Measurements from ENCODE around the gene PAX4. TPM values are rescaled to one million over a fixed set of nuclear protein-coding genes. Genes with fewer than 3 reads are reported as not detected.
A peak's percentile ranks its signal among the peaks of the same experiment; 100 is the strongest.

PAX4 gene
- total and polyA plus RNA-seq, 9 of the 15 experiments (the other 6 are each of a cell fraction or from before 2014, with no cell fraction given) = not detected

DNA sequence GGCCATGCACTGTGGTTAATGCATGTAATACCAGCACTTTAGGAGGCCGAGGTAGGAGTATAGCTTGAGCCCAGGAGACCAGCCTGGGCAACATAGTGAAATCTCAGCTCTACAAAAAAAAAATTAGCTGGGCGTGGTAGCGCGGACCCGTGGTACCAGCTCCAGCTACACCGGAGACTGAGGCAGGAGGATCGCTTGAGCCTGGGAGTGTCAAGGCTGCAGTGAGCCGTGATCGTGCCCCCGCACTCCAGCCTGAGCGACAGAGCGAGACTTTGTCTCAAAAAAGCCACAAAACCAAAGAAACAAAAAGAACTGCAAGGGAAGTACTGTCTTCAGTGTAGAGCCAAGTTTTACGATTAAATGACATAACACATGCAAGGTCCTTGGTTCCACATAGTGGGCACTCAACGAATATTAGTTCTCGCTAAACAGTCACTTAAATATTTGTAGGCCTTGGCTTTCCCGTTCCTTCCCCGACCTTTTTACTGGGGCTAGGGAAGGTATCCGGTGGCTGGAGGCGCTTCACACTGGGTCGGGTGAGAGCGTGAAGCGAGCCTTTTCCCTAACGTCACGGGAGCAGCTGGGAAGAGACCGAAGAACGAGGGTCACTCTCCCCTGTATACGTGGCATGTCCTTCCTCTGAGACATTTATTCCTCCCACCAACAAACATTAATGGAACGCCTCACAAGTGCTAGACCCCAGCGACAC, 33.1 kb upstream of the PAX4 start (continued):
- TF ChIP-seq, protein P1, sequence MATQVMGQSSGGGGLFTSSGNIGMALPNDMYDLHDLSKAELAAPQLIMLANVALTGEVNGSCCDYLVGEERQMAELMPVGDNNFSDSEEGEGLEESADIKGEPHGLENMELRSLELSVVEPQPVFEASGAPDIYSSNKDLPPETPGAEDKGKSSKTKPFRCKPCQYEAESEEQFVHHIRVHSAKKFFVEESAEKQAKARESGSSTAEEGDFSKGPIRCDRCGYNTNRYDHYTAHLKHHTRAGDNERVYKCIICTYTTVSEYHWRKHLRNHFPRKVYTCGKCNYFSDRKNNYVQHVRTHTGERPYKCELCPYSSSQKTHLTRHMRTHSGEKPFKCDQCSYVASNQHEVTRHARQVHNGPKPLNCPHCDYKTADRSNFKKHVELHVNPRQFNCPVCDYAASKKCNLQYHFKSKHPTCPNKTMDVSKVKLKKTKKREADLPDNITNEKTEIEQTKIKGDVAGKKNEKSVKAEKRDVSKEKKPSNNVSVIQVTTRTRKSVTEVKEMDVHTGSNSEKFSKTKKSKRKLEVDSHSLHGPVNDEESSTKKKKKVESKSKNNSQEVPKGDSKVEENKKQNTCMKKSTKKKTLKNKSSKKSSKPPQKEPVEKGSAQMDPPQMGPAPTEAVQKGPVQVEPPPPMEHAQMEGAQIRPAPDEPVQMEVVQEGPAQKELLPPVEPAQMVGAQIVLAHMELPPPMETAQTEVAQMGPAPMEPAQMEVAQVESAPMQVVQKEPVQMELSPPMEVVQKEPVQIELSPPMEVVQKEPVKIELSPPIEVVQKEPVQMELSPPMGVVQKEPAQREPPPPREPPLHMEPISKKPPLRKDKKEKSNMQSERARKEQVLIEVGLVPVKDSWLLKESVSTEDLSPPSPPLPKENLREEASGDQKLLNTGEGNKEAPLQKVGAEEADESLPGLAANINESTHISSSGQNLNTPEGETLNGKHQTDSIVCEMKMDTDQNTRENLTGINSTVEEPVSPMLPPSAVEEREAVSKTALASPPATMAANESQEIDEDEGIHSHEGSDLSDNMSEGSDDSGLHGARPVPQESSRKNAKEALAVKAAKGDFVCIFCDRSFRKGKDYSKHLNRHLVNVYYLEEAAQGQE (IDR thresholded peaks at IDR 0.05; ENCODE audit: borderline replicate concordance) = no peak
- TF ChIP-seq, protein P1 (CRISPR knock-in tag; IDR thresholded peaks at IDR 0.05; ENCODE audit: low read depth) = no peak
- TF ChIP-seq ARID2 (IDR thresholded peaks at IDR 0.05) (no peak), ZKSCAN8 (CRISPR knock-in tag; IDR thresholded peaks at IDR 0.05) (0 out of 2 replicates have a peak, but pooled peaks have one; percentile 43), GTF2F1 (IDR thresholded peaks at IDR 0.05; ENCODE audit: low read depth, low read length) (no peak), CHCHD3 (CRISPR knock-in tag; IDR thresholded peaks at IDR 0.05) (no peak), ZC3H11A (IDR thresholded peaks at IDR 0.05; ENCODE audit: low read depth, low read length) (0 out of 2 replicates have a peak, but pooled peaks have one; percentile 20), ZNF707 (CRISPR knock-in tag; conservative IDR thresholded peaks at IDR 0.05) (0 out of 2 replicates have a peak, but pooled peaks have one; percentile 42), FOXO4 (CRISPR knock-in tag; IDR thresholded peaks at IDR 0.05) (peak; percentile 64; the same call in 1 of the 2 replicates), ZFP36 (IDR thresholded peaks at IDR 0.05; ENCODE audit: low read depth, low read length, partially characterized antibody) (no peak), CEBPG (CRISPR knock-in tag; IDR thresholded peaks at IDR 0.05) (peak; percentile 53; the same call in 1 of the 2 replicates), CEBPG (tag; conservative IDR thresholded peaks at IDR 0.05 in 1 of 2, IDR thresholded peaks at IDR 0.05 in 1 of 2) (peak in 1 of 2 experiments; percentile 7; a peak in 2 of 4 replicates)
- TF ChIP-seq, protein P2, sequence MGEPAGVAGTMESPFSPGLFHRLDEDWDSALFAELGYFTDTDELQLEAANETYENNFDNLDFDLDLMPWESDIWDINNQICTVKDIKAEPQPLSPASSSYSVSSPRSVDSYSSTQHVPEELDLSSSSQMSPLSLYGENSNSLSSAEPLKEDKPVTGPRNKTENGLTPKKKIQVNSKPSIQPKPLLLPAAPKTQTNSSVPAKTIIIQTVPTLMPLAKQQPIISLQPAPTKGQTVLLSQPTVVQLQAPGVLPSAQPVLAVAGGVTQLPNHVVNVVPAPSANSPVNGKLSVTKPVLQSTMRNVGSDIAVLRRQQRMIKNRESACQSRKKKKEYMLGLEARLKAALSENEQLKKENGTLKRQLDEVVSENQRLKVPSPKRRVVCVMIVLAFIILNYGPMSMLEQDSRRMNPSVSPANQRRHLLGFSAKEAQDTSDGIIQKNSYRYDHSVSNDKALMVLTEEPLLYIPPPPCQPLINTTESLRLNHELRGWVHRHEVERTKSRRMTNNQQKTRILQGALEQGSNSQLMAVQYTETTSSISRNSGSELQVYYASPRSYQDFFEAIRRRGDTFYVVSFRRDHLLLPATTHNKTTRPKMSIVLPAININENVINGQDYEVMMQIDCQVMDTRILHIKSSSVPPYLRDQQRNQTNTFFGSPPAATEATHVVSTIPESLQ (CRISPR knock-in tag; IDR thresholded peaks at IDR 0.05) = peak; percentile 12; the same call in 1 of the 2 replicates
- TF ChIP-seq, protein P3, sequence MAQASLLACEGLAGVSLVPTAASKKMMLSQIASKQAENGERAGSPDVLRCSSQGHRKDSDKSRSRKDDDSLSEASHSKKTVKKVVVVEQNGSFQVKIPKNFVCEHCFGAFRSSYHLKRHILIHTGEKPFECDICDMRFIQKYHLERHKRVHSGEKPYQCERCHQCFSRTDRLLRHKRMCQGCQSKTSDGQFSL (CRISPR knock-in tag; IDR thresholded peaks at IDR 0.05) = no peak; the same call in 1 of the 2 replicates
- TF ChIP-seq, protein P3 (tag; IDR thresholded peaks at IDR 0.05) = peak in 1 of 2 experiments; percentile 70; a peak in 2 of 4 replicates

All from K562 (cell line).